ENCODE results near the gene AGAP1.
A peak's percentile ranks its signal among the peaks of the same experiment; 100 is the strongest.

The AGAP1 gene

GRCh38 chr2:235958931-235959410, 465.1 kb downstream of the AGAP1 start:
- no peak for DNase-seq

GRCh38 chr2:235960011-235960715, 466.3 kb downstream of the AGAP1 start:
- DNase-seq, result no peak

GRCh38 chr2:235960716-235961640, 467.1 kb downstream of the AGAP1 start:
- no peak for DNase-seq

- DNase-seq, result no peak
Observed at GRCh38 chr2:235961711-235962110, 467.9 kb downstream of the AGAP1 start.

GRCh38 chr2:235963853-235964577, 470.2 kb downstream of the AGAP1 start:
- no peak for DNase-seq

GRCh38 chr2:235964787-235965390, 471.0 kb downstream of the AGAP1 start:
- DNase-seq, result no peak

GRCh38 chr2:235966396-235966795, 472.6 kb downstream of the AGAP1 start:
- DNase-seq, result no peak

- no peak for DNase-seq
Observed at GRCh38 chr2:235966932-235967757, 473.3 kb downstream of the AGAP1 start.

GRCh38 chr2:235968155-235968554, 474.3 kb downstream of the AGAP1 start:
- DNase-seq, result no peak

- DNase-seq, result peak; percentile 78
Observed at GRCh38 chr2:235968616-235969324, 474.9 kb downstream of the AGAP1 start.

- no peak for DNase-seq
Observed at GRCh38 chr2:235970204-235971040, 476.6 kb downstream of the AGAP1 start.

- DNase-seq, result no peak
Observed at GRCh38 chr2:235976516-235976915, 482.7 kb downstream of the AGAP1 start.

- no peak for DNase-seq
Observed at GRCh38 chr2:235976956-235977355, 483.1 kb downstream of the AGAP1 start.

GRCh38 chr2:235977445-235977844, 483.6 kb downstream of the AGAP1 start:
- no peak for DNase-seq

- no peak for DNase-seq
Observed at GRCh38 chr2:235978022-235978421, 484.2 kb downstream of the AGAP1 start.

GRCh38 chr2:235979037-235979436, 485.2 kb downstream of the AGAP1 start:
- DNase-seq, result no peak

GRCh38 chr2:235979753-235980435, 486.1 kb downstream of the AGAP1 start:
- DNase-seq, result peak; percentile 61 to 73

GRCh38 chr2:235981631-235982030, 487.8 kb downstream of the AGAP1 start:
- no peak for DNase-seq

- DNase-seq, result no peak
Observed at GRCh38 chr2:235983016-235983415, 489.2 kb downstream of the AGAP1 start.

- no peak for DNase-seq
Observed at GRCh38 chr2:235984552-235984951, 490.7 kb downstream of the AGAP1 start.
